GM21526 (cell line): Measurements from ENCODE around the gene SH2D1A.
"Not testable (repeated sequence)": the region's sequence is repeated elsewhere in the genome, so short reads cannot be mapped to it uniquely, and the experiment has no call there.

Experiments used
- ATAC-seq: cut with Tn5 transposase; IDR thresholded peaks from one replicate; pipeline ENCODE4 v1.9.1; 2021; ENCODE audit warnings: moderate library complexity; ENCODE audit not compliant: unreplicated experiment, low FRiP score

Gene SH2D1A

DNA sequence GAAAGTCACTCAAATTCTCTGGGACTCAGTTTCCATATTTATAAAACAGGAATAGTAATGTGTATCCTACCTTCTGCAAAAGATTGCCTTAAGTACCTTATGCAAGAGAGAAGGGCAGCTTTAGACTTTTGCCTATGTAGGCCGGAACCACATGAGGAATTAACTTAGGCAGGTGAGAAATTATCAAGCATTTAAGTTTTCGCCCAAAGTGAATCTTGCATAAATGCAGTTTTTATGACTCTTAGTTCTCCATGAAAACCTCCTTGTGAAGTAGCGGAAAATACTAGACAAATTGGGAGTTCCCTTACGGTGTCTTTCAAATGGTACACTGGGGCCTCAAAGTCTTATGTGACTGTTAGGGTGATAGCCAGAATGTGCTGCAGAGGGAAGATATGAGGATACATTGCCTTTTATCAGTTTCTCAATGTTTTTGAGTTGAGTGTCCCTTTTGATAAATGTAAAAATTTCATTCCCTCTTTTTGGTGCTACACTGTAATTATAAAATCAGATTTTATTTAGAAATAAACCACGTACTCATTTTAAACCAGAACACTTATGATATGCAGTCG lies 2.6 kb downstream of the SH2D1A start:
- no peak for ATAC-seq

DNA sequence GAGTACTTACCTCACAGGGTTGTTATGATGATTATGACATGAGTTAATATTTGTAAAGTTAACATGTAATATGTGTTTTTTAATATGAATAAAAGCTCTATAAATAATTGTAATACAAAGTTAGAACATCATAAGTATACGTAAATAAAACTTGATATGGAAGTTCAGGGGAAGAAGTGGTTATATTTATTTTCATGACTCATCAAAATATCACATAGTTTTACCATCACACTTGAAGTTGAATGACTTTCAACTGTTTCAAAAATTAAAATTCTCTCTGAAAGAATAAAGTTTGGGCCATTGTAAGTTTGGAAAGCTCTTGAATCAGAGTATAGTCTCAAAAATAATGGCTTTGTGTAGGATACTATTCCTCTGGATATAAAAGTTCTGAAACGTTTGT lies 8.3 kb downstream of the SH2D1A start:
- no peak for ATAC-seq

DNA sequence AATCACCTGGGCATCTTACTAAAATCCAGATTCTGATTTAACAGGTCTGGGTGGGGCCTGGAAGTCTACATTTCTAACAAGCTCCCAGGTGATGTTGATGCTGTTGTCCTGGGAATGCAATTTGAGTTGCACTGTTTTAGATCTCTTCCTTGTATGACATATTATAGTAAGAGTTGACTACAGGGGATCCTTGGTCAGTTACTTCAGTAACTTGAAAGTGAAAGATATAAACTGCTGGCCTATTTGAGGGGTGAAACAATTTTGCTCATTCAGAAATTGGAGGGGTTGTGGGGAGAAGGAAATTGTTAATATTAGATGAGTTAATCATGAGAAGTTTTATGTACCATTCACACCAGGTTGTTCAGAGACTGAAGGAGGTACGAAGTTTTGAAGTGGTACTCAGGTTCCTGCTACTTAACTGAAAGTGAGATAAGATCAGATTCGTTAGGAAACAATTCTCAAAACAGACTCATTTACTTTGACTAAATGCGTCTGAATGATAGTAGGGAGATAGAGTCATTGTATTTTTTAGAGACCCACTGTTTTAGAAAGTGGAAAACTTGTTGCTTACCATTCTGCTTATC lies 12.5 kb downstream of the SH2D1A start:
- no peak for ATAC-seq

DNA sequence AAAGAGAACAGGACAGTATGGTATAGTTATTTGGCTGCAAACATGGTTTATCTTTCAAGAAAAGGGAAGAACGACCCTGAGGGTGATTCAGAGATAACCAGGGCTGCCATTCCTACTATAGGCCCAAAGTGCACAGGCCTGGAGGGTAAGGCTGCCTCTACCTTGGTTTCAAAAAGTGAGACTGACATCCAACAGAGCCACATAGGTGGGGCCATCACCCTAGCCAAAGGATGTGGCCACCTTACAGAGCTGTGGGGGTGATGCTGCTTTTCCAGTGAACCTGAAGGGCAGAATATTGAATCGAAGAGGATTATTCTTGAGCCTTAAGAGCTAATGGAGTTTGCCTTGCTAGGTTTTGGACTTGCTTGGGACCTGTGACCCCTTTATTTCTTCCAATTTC lies 15.7 kb downstream of the SH2D1A start:
- no peak for ATAC-seq

DNA sequence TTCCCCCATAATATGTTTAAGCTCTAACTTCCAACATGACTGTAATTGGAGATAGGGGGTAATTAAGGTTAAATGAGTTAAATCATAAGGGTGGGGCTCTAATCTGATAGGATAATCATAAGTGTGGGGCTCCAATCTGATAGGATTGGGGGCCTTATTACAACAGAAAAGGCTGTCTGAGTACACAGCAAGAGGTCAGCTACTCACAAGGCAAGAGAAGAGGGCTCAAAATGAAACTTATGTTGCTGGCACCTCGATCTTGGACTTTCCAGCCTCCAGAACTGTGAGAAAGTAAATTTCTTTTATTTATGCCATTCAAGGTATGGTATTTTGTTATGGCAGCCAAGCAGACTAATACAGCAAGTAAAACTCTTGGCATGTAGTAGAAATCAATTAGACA lies 16.4 kb downstream of the SH2D1A start:
- ATAC-seq = no peak

DNA sequence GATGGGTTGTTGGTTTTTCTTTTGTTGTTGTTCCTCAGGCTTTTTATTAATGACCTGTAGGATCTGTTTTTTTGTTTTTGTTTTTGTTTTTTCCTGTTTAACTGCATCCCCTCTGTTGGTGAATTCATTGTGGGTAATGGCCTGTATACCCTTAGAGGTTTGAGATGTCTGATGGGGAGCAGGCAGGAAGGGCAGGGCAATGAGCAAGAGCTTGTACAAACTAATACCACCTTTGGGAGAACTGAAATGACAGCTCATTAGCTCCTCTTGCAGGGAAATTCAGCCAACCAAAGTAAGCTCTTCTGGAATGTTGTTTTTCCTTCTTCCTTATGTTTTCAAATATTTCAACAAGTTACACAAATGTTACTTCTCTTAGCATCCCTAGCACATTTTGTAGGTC lies 23.4 kb downstream of the SH2D1A start:
- no peak for ATAC-seq

DNA sequence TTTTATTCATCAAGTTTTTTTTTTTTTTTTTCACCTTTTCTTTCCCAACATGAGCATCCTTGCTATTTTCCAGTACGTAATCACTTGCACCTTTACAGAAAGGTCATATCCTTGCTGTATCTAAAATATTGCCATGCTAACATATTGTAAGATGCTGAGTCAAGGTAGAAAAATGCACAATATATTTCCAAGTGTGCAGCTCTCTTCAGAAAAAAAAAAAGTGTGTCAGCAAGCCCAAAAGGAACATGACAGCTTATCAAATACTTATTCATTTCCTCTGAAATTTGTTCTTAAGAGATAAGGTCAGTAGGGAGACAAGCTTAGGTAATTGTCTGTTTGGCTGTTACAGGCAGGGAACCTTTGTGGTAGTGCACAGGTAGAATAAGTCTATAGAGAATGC lies 27.0 kb downstream of the SH2D1A start:
- no peak for ATAC-seq

DNA sequence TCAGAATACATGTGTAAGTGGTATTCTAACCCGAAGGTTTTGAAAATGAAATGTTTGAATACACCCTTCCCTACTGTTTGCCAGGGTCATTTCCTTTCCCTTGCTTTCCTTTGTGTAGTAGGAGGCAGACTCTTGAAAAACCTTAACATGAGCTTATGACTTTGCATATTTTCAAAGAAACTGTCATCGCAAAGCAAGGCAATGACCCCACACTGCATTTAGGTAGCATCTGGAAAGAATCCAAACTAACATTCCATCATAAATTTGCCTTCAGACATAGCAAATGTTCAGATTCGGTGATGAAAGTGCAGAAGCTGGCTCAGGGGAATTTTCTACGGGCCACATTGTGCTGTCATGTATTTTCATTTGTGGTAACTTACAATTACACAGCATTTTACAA lies 32.3 kb downstream of the SH2D1A start:
- no peak for ATAC-seq

DNA sequence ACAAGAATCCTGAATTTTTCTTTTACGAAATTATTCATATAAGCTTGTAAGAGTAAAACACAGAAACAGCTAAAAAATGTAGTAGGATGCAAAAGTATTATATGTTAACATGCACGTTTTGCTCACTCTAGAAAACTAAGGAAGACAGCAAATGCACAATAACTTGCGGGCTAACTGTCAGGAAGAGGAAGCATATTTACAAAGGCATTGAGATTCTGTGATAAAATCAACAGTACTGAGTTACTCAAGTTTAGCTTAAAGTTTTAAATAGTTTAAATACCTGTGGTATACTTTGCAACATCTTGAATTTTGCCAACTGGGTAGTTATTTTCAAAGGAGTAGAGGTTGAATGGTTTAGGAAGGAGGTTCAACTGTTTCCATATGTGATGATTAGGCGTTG lies 37.0 kb downstream of the SH2D1A start:
- no peak for ATAC-seq

DNA sequence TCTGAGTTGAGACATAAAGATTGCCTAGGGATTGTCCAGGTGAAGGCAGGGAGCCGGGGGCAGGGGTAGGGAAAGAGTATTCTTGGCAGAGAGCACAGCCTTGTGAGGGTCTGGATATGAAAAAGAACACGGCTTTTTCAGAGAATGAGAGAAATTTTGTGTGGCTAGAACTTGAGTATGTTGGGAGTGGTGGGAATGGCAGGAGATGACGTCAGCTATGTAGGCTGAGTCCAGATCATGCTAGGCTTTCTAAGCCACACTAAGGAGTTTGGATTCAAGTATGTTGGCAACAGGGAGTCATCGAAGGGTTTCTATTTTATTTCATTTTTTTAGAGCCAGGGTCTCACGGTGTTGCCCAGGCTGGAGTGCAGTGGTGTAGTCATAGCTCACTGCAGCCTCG lies 40.0 kb downstream of the SH2D1A start:
- ATAC-seq = no peak

DNA sequence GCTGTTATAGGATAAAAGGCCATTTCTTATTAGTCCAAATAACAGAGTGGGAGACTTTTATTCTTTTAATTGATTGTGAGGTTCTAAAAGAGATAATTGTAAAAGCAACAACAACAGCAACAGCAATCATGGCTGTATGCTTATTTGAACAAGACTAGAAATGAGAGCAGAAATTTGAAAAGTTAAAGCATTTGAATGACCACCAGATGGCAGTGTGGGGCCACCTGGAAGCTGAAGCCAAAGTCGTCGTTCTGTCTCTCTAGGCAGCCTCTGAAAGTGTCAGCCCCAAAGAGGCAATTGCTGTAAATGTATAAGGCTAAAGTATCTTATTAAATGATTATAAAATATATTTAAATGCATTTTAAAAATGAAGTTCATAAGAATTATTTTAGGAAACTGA lies 42.2 kb downstream of the SH2D1A start:
- ATAC-seq = peak; percentile 86

DNA sequence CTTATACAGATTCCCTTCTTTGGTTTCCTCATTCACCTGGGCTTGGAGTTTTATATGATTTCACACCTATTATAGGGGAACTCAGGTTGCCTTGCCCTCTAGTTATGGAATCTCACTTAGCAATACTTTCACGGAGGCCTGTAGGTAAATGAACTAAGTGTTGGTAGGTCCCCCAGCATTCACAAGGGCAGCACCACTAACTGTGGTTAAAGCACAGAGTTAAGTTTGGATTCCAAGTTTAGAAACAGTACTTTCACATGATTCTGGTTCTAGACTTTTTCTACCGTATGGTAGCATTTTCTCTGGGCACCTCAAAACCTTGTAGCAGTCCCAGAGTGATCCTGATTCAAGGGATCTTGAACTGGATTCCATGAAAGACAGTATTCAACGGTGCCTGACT lies 46.4 kb downstream of the SH2D1A start:
- no peak for ATAC-seq

DNA sequence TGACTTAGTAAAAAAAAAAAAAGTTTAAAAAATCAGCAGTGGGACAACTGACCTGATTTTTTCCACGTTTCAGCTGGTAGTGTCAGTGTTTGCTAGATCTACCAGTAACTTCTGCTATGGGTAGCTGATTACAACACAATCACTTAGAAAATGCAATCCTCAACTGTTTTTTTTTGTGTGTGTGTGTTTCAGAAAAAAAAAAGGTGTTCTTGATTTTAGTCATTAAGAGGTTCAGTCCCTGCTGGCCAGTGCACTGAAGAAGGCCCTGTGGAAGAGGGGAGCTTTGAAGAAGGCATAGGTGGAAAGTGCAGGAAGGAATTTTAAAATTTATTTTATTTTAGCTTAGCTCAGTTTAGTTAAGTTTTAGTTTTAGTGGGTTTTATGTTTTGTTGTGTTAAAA lies 46.9 kb downstream of the SH2D1A start:
- ATAC-seq = no peak

DNA sequence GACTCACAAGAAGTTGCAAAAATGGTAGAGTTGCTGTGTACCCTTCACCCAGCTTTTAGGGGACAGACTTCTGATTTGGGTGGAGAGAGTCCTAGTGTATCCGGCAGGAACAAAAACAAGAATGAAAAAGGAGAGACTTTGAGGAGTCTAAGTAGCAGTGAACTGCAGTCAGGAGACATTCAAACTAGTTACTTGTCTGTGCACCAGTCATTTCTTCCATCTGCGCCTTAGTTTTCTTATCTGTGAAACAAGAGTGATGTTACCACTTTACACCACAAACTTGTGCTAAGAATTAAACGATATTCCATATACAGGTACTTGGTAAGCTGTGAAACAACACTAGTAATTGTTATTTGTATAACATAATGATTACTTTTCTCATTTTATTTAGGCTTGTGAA lies 47.3 kb downstream of the SH2D1A start:
- ATAC-seq = no peak

DNA sequence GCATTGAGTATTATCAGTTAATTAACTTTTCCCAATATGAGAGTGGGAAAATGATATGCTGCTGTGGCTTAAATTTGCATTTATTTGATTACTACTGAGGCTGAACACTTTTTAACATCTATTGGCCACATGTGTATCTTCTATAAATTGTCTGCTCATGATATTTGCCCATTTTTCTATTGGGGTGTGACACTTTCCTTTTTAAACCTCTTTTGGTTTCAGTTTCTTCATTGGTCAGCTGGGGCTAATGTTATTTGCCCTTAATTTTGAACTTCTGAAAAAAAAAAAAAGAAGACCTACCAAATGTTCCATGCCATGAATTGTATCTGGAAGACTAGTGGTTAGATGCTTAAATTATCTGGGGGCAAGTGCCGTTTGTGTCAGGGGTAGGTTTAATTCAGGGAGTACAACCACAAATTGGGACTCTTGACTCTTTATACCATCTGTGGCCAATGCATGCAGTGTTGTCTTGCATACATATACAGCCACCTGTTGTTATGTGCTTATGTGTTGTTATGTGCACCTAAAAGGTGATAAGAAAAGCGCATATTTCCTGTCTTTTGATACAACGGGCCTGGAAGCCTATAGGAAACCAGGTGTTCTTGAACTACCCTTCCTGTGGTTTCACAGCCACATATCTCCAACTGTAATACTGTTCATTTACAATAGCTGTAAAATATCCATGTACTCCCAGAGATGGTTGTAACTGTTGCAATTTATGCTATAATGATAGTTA lies 49.0 kb downstream of the SH2D1A start:
- no peak for ATAC-seq

DNA sequence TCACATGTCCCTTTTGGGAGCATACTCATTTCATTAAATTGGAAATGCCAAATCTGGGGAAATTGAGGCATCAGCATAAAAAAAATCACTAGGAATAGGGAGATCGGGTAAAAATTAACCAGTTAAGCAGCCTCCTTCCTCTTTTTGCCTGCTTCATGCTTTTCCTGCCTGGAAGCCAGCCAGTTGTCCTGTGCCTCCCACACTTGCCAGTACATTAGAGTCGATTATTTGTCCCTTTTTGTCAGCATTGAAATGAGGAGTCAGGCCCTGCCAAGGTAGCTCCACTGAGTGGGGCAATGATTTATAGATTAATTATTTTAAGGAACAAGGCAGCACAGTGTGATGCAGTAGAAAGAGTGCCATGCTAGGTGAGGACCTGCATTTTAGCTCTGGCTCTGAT lies 55.3 kb downstream of the SH2D1A start:
- ATAC-seq = no peak

DNA sequence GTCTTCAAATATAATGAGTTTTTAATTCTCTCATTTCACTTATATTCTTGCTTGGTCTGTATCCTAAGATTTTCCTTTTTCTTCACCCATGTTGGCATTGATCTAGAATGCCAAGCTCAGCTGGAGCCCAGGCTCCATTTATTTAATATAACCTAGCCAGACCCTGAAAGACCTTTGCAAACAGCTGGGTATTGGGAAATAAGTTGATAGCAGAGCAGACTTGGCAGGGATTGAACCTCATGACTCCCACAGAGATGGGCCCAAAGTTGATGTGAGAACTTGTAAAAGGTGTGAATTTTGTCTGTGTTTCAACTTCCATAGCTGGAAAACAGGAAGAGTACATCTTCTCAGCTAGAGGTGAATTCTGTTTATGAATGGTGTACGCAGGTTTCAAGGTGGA lies 59.5 kb downstream of the SH2D1A start:
- ATAC-seq = no peak

DNA sequence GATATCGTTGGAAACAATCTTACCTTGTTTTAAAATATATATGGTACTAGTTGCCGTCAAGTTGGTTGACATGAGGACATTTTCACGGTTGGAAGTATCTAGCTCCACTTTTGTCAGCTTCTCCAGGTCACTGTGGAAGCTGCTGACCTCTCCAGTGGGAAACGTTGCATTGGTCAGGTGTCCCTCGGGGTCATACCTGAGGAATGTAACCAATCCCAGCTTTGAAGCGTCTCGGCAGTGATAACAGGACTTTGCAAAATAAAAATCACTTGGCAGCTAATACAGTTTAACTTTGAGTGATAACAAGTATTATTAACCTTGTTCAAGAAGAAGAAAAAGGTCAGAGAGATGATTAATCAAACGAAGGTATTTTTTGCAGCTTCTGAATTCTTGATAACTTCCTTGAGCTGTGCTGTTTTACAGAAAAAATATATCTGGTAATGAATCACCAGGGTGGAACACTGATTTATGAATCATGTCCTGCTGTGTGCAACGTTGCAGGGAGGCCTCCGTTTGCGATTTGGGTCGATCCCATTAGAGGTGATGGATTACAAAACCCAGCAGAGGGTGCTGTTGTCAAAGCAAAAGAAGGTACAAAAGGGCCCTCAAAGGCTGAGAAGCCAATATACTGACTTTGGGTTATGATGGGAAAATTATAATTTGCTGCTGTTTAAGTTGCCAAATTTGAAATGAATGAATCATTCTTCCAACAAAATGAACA lies 60.1 kb downstream of the SH2D1A start:
- peak; percentile 95 for ATAC-seq

DNA sequence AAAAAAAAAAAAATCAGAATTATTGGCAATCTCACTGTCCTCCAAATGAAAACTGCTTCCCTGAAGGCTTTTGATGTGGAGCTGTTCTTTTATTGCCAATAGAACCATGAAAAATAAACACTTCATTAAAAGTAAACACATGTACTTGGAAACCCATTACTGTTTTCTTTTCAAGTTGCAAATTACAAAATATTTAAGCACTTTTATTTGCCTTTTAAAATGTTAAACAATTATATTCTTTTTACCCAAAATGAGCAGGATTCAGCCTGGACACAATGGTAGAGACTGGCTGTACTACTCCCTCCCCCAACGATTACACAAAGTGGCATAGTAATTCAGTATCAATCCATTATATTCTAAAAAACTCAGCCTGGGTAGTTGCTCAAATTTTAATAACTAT lies 60.9 kb downstream of the SH2D1A start:
- ATAC-seq = no peak

DNA sequence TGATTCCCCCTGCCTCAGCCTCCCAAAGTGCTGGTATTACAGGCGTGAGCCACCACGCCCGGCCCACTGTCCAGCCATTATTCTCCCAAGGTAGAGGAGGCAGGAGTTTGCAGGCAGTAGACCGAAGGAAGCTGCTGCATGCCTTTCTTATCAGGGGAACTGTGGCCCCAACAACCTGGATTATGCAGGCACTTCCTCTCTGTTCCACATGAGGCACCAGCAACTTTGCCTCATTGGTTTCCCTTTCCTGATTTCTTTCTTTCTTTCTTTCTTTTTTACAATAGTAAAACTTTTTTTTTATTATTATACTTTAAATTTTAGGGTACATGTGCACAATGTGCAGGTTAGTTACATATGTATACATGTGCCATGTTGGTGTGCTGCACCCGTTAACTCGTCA lies 62.0 kb downstream of the SH2D1A start:
- not testable (repeated sequence) for ATAC-seq

DNA sequence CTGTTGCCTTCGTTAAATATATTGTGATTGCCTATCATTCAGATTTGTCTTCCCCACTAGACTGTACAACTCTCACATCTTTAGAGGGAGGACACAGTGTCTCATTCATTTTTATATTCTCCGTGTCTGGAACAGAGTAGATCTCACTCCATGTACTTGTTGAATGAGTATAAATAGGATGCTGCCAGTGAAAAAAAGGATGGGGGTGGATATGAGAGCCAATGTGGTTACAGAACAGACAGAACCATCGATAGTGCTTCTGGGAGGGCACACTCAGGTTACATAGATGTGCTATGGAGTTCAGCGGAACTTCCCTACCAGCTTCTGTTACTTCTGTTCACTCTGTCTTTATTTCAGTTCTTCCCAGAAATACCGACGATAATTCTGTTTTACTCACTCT lies 66.9 kb downstream of the SH2D1A start:
- no peak for ATAC-seq

DNA sequence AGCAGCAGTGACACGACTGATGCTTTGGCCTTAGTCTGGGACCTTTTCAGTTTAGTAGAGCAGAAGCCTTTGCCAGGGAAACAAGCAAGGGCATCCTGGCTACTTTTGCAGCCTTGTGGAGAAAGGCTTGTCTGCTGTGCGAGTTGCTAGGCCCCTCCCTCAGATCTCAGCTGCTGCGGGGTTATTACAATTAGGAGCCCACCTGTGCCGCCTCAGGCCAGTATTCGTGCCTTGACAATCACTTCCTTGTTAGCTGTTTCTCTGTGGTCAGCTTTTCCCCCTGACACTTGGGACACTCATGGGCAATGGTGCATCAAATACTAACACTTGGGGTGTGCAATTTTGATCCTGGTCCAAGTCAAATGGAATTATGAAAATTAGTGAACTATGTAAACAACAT lies 67.9 kb downstream of the SH2D1A start:
- no peak for ATAC-seq
